HepG2 (cell line): Measurements from ENCODE around the gene ACTR1B. TPM values are rescaled to one million over a fixed set of nuclear protein-coding genes. Genes with fewer than 3 reads are reported as not detected.

ENCODE experiments used
- DRAP1 ChIP-seq: IDR thresholded peaks from 2 replicates; pipeline ENCODE4 v1.6.1; 2016; ENCODE audit warnings: missing genetic modification reagents, missing compliant biosample characterization
- HBP1 ChIP-seq: IDR thresholded peaks from 2 replicates; pipeline ENCODE4 v1.6.1; 2016; ENCODE audit warnings: low read depth, control low read depth
- KDM3A ChIP-seq: IDR thresholded peaks from 2 replicates; pipeline ENCODE4 v1.6.1; 2018; ENCODE audit warnings: low read depth, missing compliant biosample characterization
- RNF2 ChIP-seq: fragments of 450-650 bp; conservative IDR thresholded peaks from 2 replicates; pipeline ENCODE4 v1.6.1; 2016; ENCODE audit warnings: low read depth
- SNAPC4 ChIP-seq: sonication (generic); formaldehyde crosslinking; IDR thresholded peaks from 2 replicates; pipeline ENCODE4 v1.4.0; 2020; ENCODE audit warnings: mild to moderate bottlenecking, missing genetic modification reagents
- SP1 ChIP-seq, 2 experiments: fragments of 450-650 bp in 1 of 2; sonication (generic) in 1 of 2; formaldehyde crosslinking in 1 of 2; IDR thresholded peaks; 2 replicates each; pipeline versions ENCODE4 v1.4.0 to v1.6.1; 2016 to 2020; ENCODE audit warnings: missing genetic modification reagents in 1 of 2
- STAG1 ChIP-seq: sonication (generic); formaldehyde crosslinking; IDR thresholded peaks from 2 replicates; pipeline ENCODE4 v1.4.0; 2020; ENCODE audit warnings: missing genetic modification reagents
- TEAD2 ChIP-seq: sonication (generic); formaldehyde crosslinking; IDR thresholded peaks from 2 replicates; pipeline ENCODE4 v1.9.0; 2021; ENCODE audit warnings: missing genetic modification reagents
- TEAD3 ChIP-seq: optimal IDR thresholded peaks from 2 replicates; pipeline ENCODE3; 2016; ENCODE audit warnings: borderline replicate concordance
- ZBTB43 ChIP-seq: sonication (generic); formaldehyde crosslinking; conservative IDR thresholded peaks from 2 replicates; pipeline ENCODE4 v1.4.0; 2020; ENCODE audit warnings: missing genetic modification reagents
- ZFY ChIP-seq: sonication (generic); formaldehyde crosslinking; IDR thresholded peaks from 2 replicates; pipeline ENCODE4 v1.4.0; 2020; ENCODE audit warnings: missing genetic modification reagents
- ZNF10 ChIP-seq: sonication (generic); formaldehyde crosslinking; IDR thresholded peaks from 2 replicates; pipeline ENCODE4 v1.4.0; 2020; ENCODE audit warnings: mild to moderate bottlenecking, low read depth, missing genetic modification reagents, borderline replicate concordance
- ZNF362 ChIP-seq: sonication (generic); formaldehyde crosslinking; IDR thresholded peaks from 2 replicates; pipeline ENCODE4 v1.4.0; 2020; ENCODE audit warnings: missing genetic modification reagents, mild to moderate bottlenecking, borderline replicate concordance
- ZNF687 ChIP-seq: sonication (generic); formaldehyde crosslinking; IDR thresholded peaks from 2 replicates; pipeline ENCODE4 v1.5.1; 2020; ENCODE audit warnings: mild to moderate bottlenecking, missing genetic modification reagents, moderate library complexity
- ZNF772 ChIP-seq: sonication (generic); formaldehyde crosslinking; IDR thresholded peaks from 2 replicates; pipeline ENCODE4 v1.5.0; 2020; ENCODE audit warnings: mild to moderate bottlenecking, missing genetic modification reagents
- polyA plus RNA-seq, 8 experiments: library from polyadenylated mRNA; depleted of rRNA in 3 of 8; stranded (reverse) in 7 of 8; unstranded in 1 of 8; fragments of >200 nt; fragmentation: Illumina TruSeq in 4 of 8; extraction: Trizol in 4 of 8; gene quantifications; 2 replicates each; pipeline versions ENCODE4 v1.2.1 to v1.2.3, GENCODE V29; 2011 to 2016; ENCODE audit warnings: low read depth in 4 of 8, missing spikeins in 1 of 8, mixed read lengths in 1 of 8; ENCODE audit not compliant: insufficient read depth in 1 of 8
- total RNA-seq, 5 experiments: library from RNA; depleted of rRNA; stranded (reverse); fragments of >200 nt; fragmentation: Illumina TruSeq; extraction: Trizol; gene quantifications; 2 replicates each; pipeline ENCODE4 v1.2.3, GENCODE V29; 2016; ENCODE audit warnings: low read depth in 1 of 5

Gene ACTR1B
- total and polyA plus RNA-seq, 2 of the 13 experiments (the other 11 are each of a cell fraction or from before 2014, with no cell fraction given): 61.7 to 76.7 TPM

- TF ChIP-seq DRAP1 (CRISPR knock-in tag) (0 out of 2 replicates have a peak, but pooled peaks have one; percentile 25), SP1 (IDR thresholded peaks at IDR 0.05) (no peak), SP1 (CRISPR knock-in tag; IDR thresholded peaks at IDR 0.05) (no peak), ZFY (CRISPR knock-in tag) (peak; percentile 25; the same call in 1 of the 2 replicates), HBP1 (no peak), RNF2 (peak; percentile 59; the same call in 1 of the 2 replicates), ZNF362 (CRISPR knock-in tag) (no peak), ZNF687 (CRISPR knock-in tag) (no peak), TEAD3 (peak; percentile 7), TEAD2 (0 out of 2 replicates have a peak, but pooled peaks have one; percentile 22), STAG1 (CRISPR knock-in tag) (peak; percentile 64), ZNF10 (no peak), SNAPC4 (CRISPR knock-in tag) (no peak), ZNF772 (no peak), ZBTB43 (CRISPR knock-in tag) (0 out of 2 replicates have a peak, but pooled peaks have one; percentile 23), KDM3A (CRISPR knock-in tag) (no peak)
These were observed 36.1 kb upstream of the ACTR1B start (continued) for GRCh38 chr2:97699765-97700444.
